NK-92 (cell line): Measurements from ENCODE around the gene GPD2.

Experiments
- DNase-seq: peaks from one replicate; lab custom pipeline; 2025; ENCODE audit not compliant: unreplicated experiment; lab: John Stamatoyannopoulos, UW

GPD2 gene

GRCh38 chr2:156435718-156436496 is at the start of gene GPD2:
TSS of gene GPD2 (plus strand) at chr2:156436379. CDS start at chr2:156476106, 39,727 bp downstream.
- no peak for DNase-seq

GRCh38 chr2:156394033-156394741 is 42.0 kb upstream of the GPD2 start:
- no peak for DNase-seq

GRCh38 chr2:156396126-156396525 is 40.1 kb upstream of the GPD2 start:
- DNase-seq, result no peak

GRCh38 chr2:156397229-156397628 is 39.0 kb upstream of the GPD2 start:
- DNase-seq, result no peak

- DNase-seq, result no peak
Measured at GRCh38 chr2:156398176-156398575, 38.0 kb upstream of the GPD2 start.

- no peak for DNase-seq
Measured at GRCh38 chr2:156399224-156399949, 36.8 kb upstream of the GPD2 start.

GRCh38 chr2:156399950-156400705 is 36.1 kb upstream of the GPD2 start:
- no peak for DNase-seq

GRCh38 chr2:156400706-156401678 is 35.2 kb upstream of the GPD2 start:
- DNase-seq, result peak; percentile 37

- no peak for DNase-seq
Measured at GRCh38 chr2:156401861-156402260, 34.3 kb upstream of the GPD2 start.

- DNase-seq, result peak; percentile 17
Measured at GRCh38 chr2:156405586-156405985, 30.6 kb upstream of the GPD2 start.

- no peak for DNase-seq
Measured at GRCh38 chr2:156411835-156412234, 24.3 kb upstream of the GPD2 start.

GRCh38 chr2:156421851-156422250 is 14.3 kb upstream of the GPD2 start:
- no peak for DNase-seq

- DNase-seq, result no peak
Measured at GRCh38 chr2:156423674-156424282, 12.4 kb upstream of the GPD2 start.

GRCh38 chr2:156427074-156427473 is 9.1 kb upstream of the GPD2 start:
- no peak for DNase-seq

GRCh38 chr2:156429211-156429610 is 7.0 kb upstream of the GPD2 start:
- DNase-seq, result no peak

- DNase-seq, result no peak
Measured at GRCh38 chr2:156430236-156430979, 5.8 kb upstream of the GPD2 start.

- no peak for DNase-seq
Measured at GRCh38 chr2:156430980-156431358, 5.2 kb upstream of the GPD2 start.

GRCh38 chr2:156434461-156435291 is 1.5 kb upstream of the GPD2 start:
- DNase-seq, result no peak
